C4-2B (cell line): Measurements from ENCODE around the gene DRG1.

ENCODE experiments used
- ZFX ChIP-seq: fragments of 450-650 bp; IDR thresholded peaks from 2 replicates; pipeline ENCODE4 v1.6.1; 2017
- TF ChIP-seq, protein P1 (sequence below): fragments of 450-650 bp; conservative IDR thresholded peaks from 2 replicates; pipeline ENCODE4 v1.5.1; 2017; ENCODE audit warnings: mild to moderate bottlenecking

DNA sequence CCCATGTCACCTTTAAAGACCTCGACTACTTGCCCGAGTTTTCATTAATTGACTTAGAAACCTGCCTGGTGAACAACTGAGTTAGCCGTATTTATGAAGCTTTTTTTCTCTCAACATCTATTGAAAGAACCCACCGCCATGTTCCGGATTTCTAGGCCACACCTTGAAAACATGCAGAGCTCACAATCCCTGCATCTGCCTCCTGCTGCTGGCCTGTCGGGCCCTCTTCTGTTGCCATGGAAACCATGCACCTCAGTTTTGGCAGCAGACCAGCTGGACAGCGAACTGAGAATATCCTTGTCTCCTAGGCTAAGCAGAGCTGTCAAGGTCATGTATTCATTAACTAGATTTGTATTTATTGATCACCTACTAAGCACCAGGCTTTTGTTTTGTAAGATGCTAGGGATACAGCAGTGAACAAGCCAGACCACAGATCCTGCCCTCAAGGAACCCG is 49.0 kb upstream of the DRG1 start:
- TF ChIP-seq, protein P1, sequence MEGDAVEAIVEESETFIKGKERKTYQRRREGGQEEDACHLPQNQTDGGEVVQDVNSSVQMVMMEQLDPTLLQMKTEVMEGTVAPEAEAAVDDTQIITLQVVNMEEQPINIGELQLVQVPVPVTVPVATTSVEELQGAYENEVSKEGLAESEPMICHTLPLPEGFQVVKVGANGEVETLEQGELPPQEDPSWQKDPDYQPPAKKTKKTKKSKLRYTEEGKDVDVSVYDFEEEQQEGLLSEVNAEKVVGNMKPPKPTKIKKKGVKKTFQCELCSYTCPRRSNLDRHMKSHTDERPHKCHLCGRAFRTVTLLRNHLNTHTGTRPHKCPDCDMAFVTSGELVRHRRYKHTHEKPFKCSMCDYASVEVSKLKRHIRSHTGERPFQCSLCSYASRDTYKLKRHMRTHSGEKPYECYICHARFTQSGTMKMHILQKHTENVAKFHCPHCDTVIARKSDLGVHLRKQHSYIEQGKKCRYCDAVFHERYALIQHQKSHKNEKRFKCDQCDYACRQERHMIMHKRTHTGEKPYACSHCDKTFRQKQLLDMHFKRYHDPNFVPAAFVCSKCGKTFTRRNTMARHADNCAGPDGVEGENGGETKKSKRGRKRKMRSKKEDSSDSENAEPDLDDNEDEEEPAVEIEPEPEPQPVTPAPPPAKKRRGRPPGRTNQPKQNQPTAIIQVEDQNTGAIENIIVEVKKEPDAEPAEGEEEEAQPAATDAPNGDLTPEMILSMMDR = no peak
- no peak for TF ChIP-seq ZFX
